K562 (cell line): ENCODE results near the gene PRKRIP1. TPM values are rescaled to one million over a fixed set of nuclear protein-coding genes. Genes with fewer than 3 reads are reported as not detected.

Source experiments
- ATAC-seq: fragments of 200-7000 bp; cut with Tn5 transposase; 3 replicates; pipeline ENCODE4 v1.9.1; 2020; ENCODE audit warnings: moderate library complexity
- BruUV-seq: library from RNA; stranded (reverse); fragments of 400-500 nt; replicated peaks from 2 replicates; lab custom pipeline; 2021; lab: Mats Ljungman, UMichigan
- CTCF ChIA-PET: fragments of 300-600 bp; formaldehyde crosslinking; extraction: SDS; loops from one replicate; lab custom pipeline; 2021; ENCODE audit warnings: low intra/inter-chr PET ratio; lab: Yijun Ruan, JAX
- POLR2A ChIA-PET: fragments of 300-600, 350-650 bp; sonication (Branson Sonifier 250); formaldehyde crosslinking; extraction: SDS; loops from one replicate; lab custom pipeline; 2021; ENCODE audit warnings: antibody characterized with exemption, inconsistent platforms; lab: Yijun Ruan, JAX
- DNase-seq, 4 experiments: peaks; one replicate each; pipeline versions ENCODE4 v3.0.0 to v3.0.0-alpha.2; 2011 to 2018; ENCODE audit warnings: low spot score in 3 of 4, mixed read lengths in 3 of 4; ENCODE audit errors: extremely low read depth in 1 of 4
- FAIRE-seq: peaks from 2 replicates; lab custom pipeline; 2011; peaks lifted over from hg19 to GRCh38; lab: Jason Lieb, UNC
- H2AFZ ChIP-seq: 2 replicates; pipeline ENCODE4 v1.6.0; 2011; ENCODE audit warnings: low read depth, low read length, control low read depth, inconsistent platforms
- H3K27ac ChIP-seq: fragments of 200-600 bp; 3 replicates; pipeline ENCODE4 v1.8.0; 2011; ENCODE audit warnings: low read depth, mild to moderate bottlenecking, control low read depth, inconsistent platforms, low read length, moderate library complexity, mixed read lengths; ENCODE audit errors: extremely low read depth
- H3K27me3 ChIP-seq, 2 experiments: fragments of 300-600 bp in 1 of 2; 2 replicates in 1 of 2; 3 replicates in 1 of 2; pipeline versions ENCODE4 v1.6.0 to v1.8.0; 2011; ENCODE audit warnings: inconsistent platforms in 2 of 2, low read length in 2 of 2, mild to moderate bottlenecking in 1 of 2, mixed read lengths in 1 of 2, moderate library complexity in 1 of 2; ENCODE audit not compliant: control insufficient read depth in 2 of 2, insufficient read depth in 2 of 2
- H3K36me3 ChIP-seq: fragments of 300-600 bp; 3 replicates; pipeline ENCODE4 v1.8.0; 2011; ENCODE audit warnings: mild to moderate bottlenecking, low read length, inconsistent platforms; ENCODE audit not compliant: control insufficient read depth, insufficient read depth
- H3K4me1 ChIP-seq, 2 experiments: fragments of 200-600 bp in 1 of 2; replicated peaks in 1 of 2; 2 replicates in 1 of 2; 3 replicates in 1 of 2; pipeline versions ENCODE4 v1.5.1 to v1.8.0; 2011; ENCODE audit warnings: inconsistent platforms in 2 of 2, low read length in 2 of 2, mild to moderate bottlenecking in 1 of 2, mixed read lengths in 1 of 2, moderate library complexity in 1 of 2; ENCODE audit not compliant: control insufficient read depth in 2 of 2, insufficient read depth in 2 of 2
- H3K4me2 ChIP-seq: 2 replicates; pipeline ENCODE4 v1.6.1; 2011; ENCODE audit warnings: low read length, control low read depth, inconsistent platforms, mixed read lengths; ENCODE audit not compliant: insufficient read depth
- H3K4me3 ChIP-seq: fragments of 200-600 bp; sonication (generic), shearing (Covaris generic); 2 replicates; pipeline ENCODE4 v1.5.1; 2016; ENCODE audit warnings: control low read depth, inconsistent platforms
- H3K79me2 ChIP-seq: fragments of 200-600 bp; 3 replicates; pipeline ENCODE4 v1.8.0; 2011; ENCODE audit warnings: low read length, inconsistent platforms; ENCODE audit not compliant: control insufficient read depth, insufficient read depth
- H3K9ac ChIP-seq, 2 experiments: 2 replicates each; pipeline versions ENCODE4 v1.6.0 to v1.6.1; 2011; ENCODE audit warnings: low read depth in 2 of 2, low read length in 2 of 2, control low read depth in 1 of 2, inconsistent platforms in 1 of 2, mild to moderate bottlenecking in 1 of 2, mixed read lengths in 1 of 2; ENCODE audit not compliant: insufficient read depth in 1 of 2
- H3K9me1 ChIP-seq: one replicate; pipeline ENCODE4 v1.6.0; 2011; ENCODE audit warnings: inconsistent platforms, mild to moderate bottlenecking, low read length, moderate library complexity; ENCODE audit not compliant: control insufficient read depth, insufficient read depth
- H3K9me3 ChIP-seq: replicated peaks from 2 replicates; pipeline ENCODE4 v1.5.1; 2011; ENCODE audit warnings: low read depth, low read length, inconsistent platforms; ENCODE audit not compliant: control insufficient read depth, insufficient read depth
- H4K20me1 ChIP-seq: replicated peaks from 2 replicates; pipeline ENCODE4 v1.6.1; 2011; ENCODE audit warnings: low read length, inconsistent platforms, mixed read lengths; ENCODE audit not compliant: control insufficient read depth, insufficient read depth
- ESRRB ChIP-seq: fragments of 250-450 bp; sonication (Bioruptor Pico); IDR thresholded peaks from 2 replicates; pipeline ENCODE4 v1.5.0; 2020; ENCODE audit warnings: mild to moderate bottlenecking, moderate library complexity, borderline replicate concordance
- HIVEP1 ChIP-seq: fragments of 250-450 bp; sonication (Bioruptor Pico); IDR thresholded peaks from 2 replicates; pipeline ENCODE4 v1.4.0; 2020; ENCODE audit warnings: mild to moderate bottlenecking
- NFYB ChIP-seq: IDR thresholded peaks from 2 replicates; pipeline ENCODE4 v1.6.1; 2011; ENCODE audit warnings: mild to moderate bottlenecking, moderate library complexity; ENCODE audit not compliant: insufficient read length; ENCODE audit errors: extremely low read depth
- PRPF4 ChIP-seq: fragments of 200-400 bp; formaldehyde crosslinking; IDR thresholded peaks from one replicate; pipeline ENCODE4 v1.6.1; 2017; ENCODE audit warnings: low read length, low read depth, mild to moderate bottlenecking; ENCODE audit not compliant: insufficient read depth, poor library complexity, severe bottlenecking
- PURB ChIP-seq: sonication (generic); formaldehyde crosslinking; IDR thresholded peaks from 2 replicates; pipeline ENCODE4 v1.9.0; 2021; ENCODE audit warnings: low read depth, mild to moderate bottlenecking, missing genetic modification reagents
- SMAD1 ChIP-seq: fragments of 150-350 bp; IDR thresholded peaks from 2 replicates; pipeline ENCODE4 v1.6.1; 2014; ENCODE audit warnings: low read length, low read depth; ENCODE audit not compliant: partially characterized antibody
- SMAD4 ChIP-seq: fragments of 250-450 bp; sonication (Bioruptor Pico); conservative IDR thresholded peaks from 2 replicates; pipeline ENCODE4 v1.8.0; 2021; ENCODE audit warnings: inconsistent platforms, mild to moderate bottlenecking, moderate library complexity
- SPI1 ChIP-seq: IDR thresholded peaks from 2 replicates; pipeline ENCODE4 v1.6.1; 2011; ENCODE audit warnings: low read depth, low read length, control low read depth, borderline replicate concordance
- YY1 ChIP-seq, 3 experiments: IDR thresholded peaks; 2 replicates each; pipeline ENCODE4 v1.6.1; 2011; ENCODE audit warnings: low read length in 2 of 3, mild to moderate bottlenecking in 2 of 3, moderate library complexity in 2 of 3, borderline replicate concordance in 1 of 3, control low read depth in 1 of 3, low read depth in 1 of 3; ENCODE audit not compliant: insufficient read depth in 3 of 3, insufficient replicate concordance in 2 of 3, control insufficient read depth in 1 of 3, insufficient read length in 1 of 3; ENCODE audit errors: extremely low read depth in 1 of 3
- ZNF12 ChIP-seq: sonication (generic); formaldehyde crosslinking; IDR thresholded peaks from 2 replicates; pipeline ENCODE4 v1.4.0; 2020; ENCODE audit warnings: mild to moderate bottlenecking, missing genetic modification reagents
- WGBS: fragments of 100-300 bp; shearing (Covaris generic); methylation state at CpG from one replicate; pipeline ENCODE4 v1.1.6; 2016; ENCODE audit warnings: low coverage, mixed read lengths; ENCODE audit not compliant: insufficient coverage; ENCODE audit errors: missing lambda C conversion rate; 5-methylcytosine and 5-hydroxymethylcytosine counted together
- in situ Hi-C: fragments of 300-500 bp; cut with MboI; formaldehyde crosslinking; loops from 4 replicates; pipeline ENCODE4 v1.15.0; 2018; ENCODE audit warnings: inconsistent platforms, mixed read lengths
- intact Hi-C: fragments of 100-400 bp; cut with micrococcal nuclease; formaldehyde crosslinking; loops from 2 replicates; pipeline ENCODE4 v1.14.2; 2022
- polyA plus RNA-seq, 8 experiments: library from polyadenylated mRNA; depleted of rRNA in 4 of 8; stranded (reverse) in 5 of 8; unstranded in 3 of 8; fragments of >200 nt; fragmentation: Nextera tagmentation in 2 of 8; fragmentation: Illumina TruSeq in 1 of 8; extraction: Ambion mirVana in 2 of 8; extraction: Trizol in 1 of 8; gene quantifications; 2 replicates each; pipeline versions ENCODE4 v1.2.1 to v1.2.3, GENCODE V29; 2011 to 2014; ENCODE audit warnings: inconsistent platforms in 1 of 8, missing spikeins in 1 of 8
- total RNA-seq, 7 experiments: library from RNA; depleted of rRNA in 6 of 7; stranded (reverse); fragments of >200 nt in 6 of 7; fragmentation: Illumina TruSeq in 2 of 7; extraction: Trizol in 2 of 7; gene quantifications; 2 replicates each; pipeline versions ENCODE4 v1.2.1 to v1.2.3, GENCODE V29; 2011 to 2021; ENCODE audit warnings: low replicate concordance in 1 of 7

Gene PRKRIP1
- total and polyA plus RNA-seq, 9 of the 15 experiments (the other 6 are each of a cell fraction or from before 2014, with no cell fraction given), result 14.9 to 52.1 (median 19.8) TPM

GRCh38 chr7:102431617-102432298 is 35.6 kb downstream of the PRKRIP1 start:
- no peak for FAIRE-seq
- WGBS, result 60% methylated on average over 17 of the region's 17 CpGs
- intact Hi-C loops, result no loop called here
- no peak for ATAC-seq
- H3K27me3 ChIP-seq, result no peaks in the 10 kb centered on the region
- H3K4me1 ChIP-seq, result peaks cover 18 to 51% of the 10 kb centered on the region in 2 experiments
- BruUV-seq, result no TSS peak
- H3K4me2 ChIP-seq, result peak overlapping the region; percentile 14; the same call in 1 of the 2 replicates
- peak overlapping the region; percentile 43 for H2AFZ ChIP-seq
- H3K9me1 ChIP-seq, result peaks cover 3% of the 10 kb centered on the region
- no peaks in the 10 kb centered on the region for H4K20me1 ChIP-seq
- TF ChIP-seq ESRRB (CRISPR knock-in tag) (no peak), PURB (CRISPR knock-in tag) (no peak), ZNF12 (CRISPR knock-in tag) (no peak; the same call in 1 of the 2 replicates), SMAD1 (no peak), PRPF4 (no peak), SPI1 (peak; percentile 73; the same call in 1 of the 2 replicates), HIVEP1 (CRISPR knock-in tag) (no peak), NFYB (no peak), SMAD4 (CRISPR knock-in tag) (0 out of 2 replicates have a peak, but pooled peaks have one; percentile 14), YY1 (IDR thresholded peaks at IDR 0.05; ENCODE audit: borderline replicate concordance in 1 of 3, control insufficient read depth in 1 of 3, extremely low read depth in 1 of 3, insufficient read depth in 3 of 3, insufficient read length in 1 of 3, insufficient replicate concordance in 2 of 3, low read depth in 1 of 3, low read length in 2 of 3) (peak in 1 of 3 experiments; percentile 25)
- H3K79me2 ChIP-seq, result peaks cover 9% of the 10 kb centered on the region
- peak in 1 of 4 experiments; percentile 29 for DNase-seq
- peak overlapping the region in 1 of 2 experiments; percentile 85; a peak in 2 of 4 replicates for H3K9ac ChIP-seq
- ChIA-PET CTCF (no interaction called here), POLR2A (interaction anchor here (0.6 kb wide), 1 partner anchor 10 kb away, joined by 3 read pairs; no protein-coding TSS in a partner anchor)
- H3K4me3 ChIP-seq, result no peak overlapping the region
- peaks cover 13% of the 10 kb centered on the region; the same call in 1 of the 3 replicates for H3K36me3 ChIP-seq
- peak overlapping the region; percentile 29; the same call in 2 of the 3 replicates for H3K27ac ChIP-seq
- in situ Hi-C loops, result no loop called here
- H3K9me3 ChIP-seq, result no peaks in the 10 kb centered on the region
